Neural progenitor cell (in vitro differentiated cells): ENCODE data around the gene NOSTRIN. TPM values are rescaled to one million over a fixed set of nuclear protein-coding genes. Genes with fewer than 3 reads are reported as not detected.
A peak's percentile ranks its signal among the peaks of the same experiment; 100 is the strongest.

Experiments
- DNase-seq: peaks from one replicate; pipeline ENCODE4 v3.0.0-alpha.2; 2016; ENCODE audit warnings: low spot score
- H2AFZ ChIP-seq: fragments of 200-600 bp; sonication (generic); replicated peaks from 2 replicates; pipeline ENCODE4 v1.6.1; 2016; ENCODE audit warnings: antibody characterized with exemption
- H3F3A ChIP-seq: fragments of 200-600 bp; sonication (generic); 2 replicates; pipeline ENCODE4 v1.6.1; 2016; ENCODE audit warnings: antibody characterized with exemption, low read depth
- H3K27ac ChIP-seq: fragments of 200-600 bp; sonication (generic); 2 replicates; pipeline ENCODE4 v1.5.1; 2016; ENCODE audit warnings: mild to moderate bottlenecking
- H3K27me3 ChIP-seq: fragments of 200-600 bp; sonication (generic); 2 replicates; pipeline ENCODE4 v1.6.1; 2016; ENCODE audit warnings: mild to moderate bottlenecking, moderate library complexity
- H3K36me3 ChIP-seq: fragments of 200-600 bp; sonication (generic); 2 replicates; pipeline ENCODE4 v1.5.1; 2016
- H3K4me1 ChIP-seq: fragments of 200-600 bp; sonication (generic); 2 replicates; pipeline ENCODE4 v1.6.1; 2016; ENCODE audit warnings: mixed run types
- H3K4me2 ChIP-seq: fragments of 200-600 bp; sonication (generic); 2 replicates; pipeline ENCODE4 v1.6.1; 2016
- H3K4me3 ChIP-seq: fragments of 200-600 bp; sonication (generic); 2 replicates; pipeline ENCODE4 v1.5.1; 2016
- H3K79me2 ChIP-seq: fragments of 200-600 bp; sonication (generic); 2 replicates; pipeline ENCODE4 v1.6.1; 2016; ENCODE audit warnings: low read depth
- H3K9ac ChIP-seq: fragments of 200-600 bp; sonication (generic); 2 replicates; pipeline ENCODE4 v1.6.1; 2016
- H3K9me3 ChIP-seq: fragments of 200-600 bp; sonication (generic); 2 replicates; pipeline ENCODE4 v1.5.1; 2016; ENCODE audit warnings: low read depth
- H4K20me1 ChIP-seq: fragments of 200-600 bp; sonication (generic); 2 replicates; pipeline ENCODE4 v1.6.1; 2016; ENCODE audit warnings: low read depth
- H3K27ac Mint-ChIP-seq: 3 replicates; pipeline ENCODE4 v1.8.0; 2021; ENCODE audit warnings: mixed read lengths
- H3K27me3 Mint-ChIP-seq: 2 replicates; pipeline ENCODE4 v1.8.0; 2022; ENCODE audit warnings: low read depth, mild to moderate bottlenecking, inconsistent platforms, moderate library complexity, mixed read lengths; ENCODE audit not compliant: insufficient read depth
- H3K36me3 Mint-ChIP-seq: 3 replicates; pipeline ENCODE4 v1.8.0; 2021; ENCODE audit warnings: mixed read lengths
- H3K4me1 Mint-ChIP-seq: 3 replicates; pipeline ENCODE4 v1.8.0; 2021; ENCODE audit warnings: mixed read lengths
- H3K4me3 Mint-ChIP-seq: 3 replicates; pipeline ENCODE4 v1.8.0; 2021; ENCODE audit warnings: mild to moderate bottlenecking, moderate library complexity, mixed read lengths
- H3K9me3 Mint-ChIP-seq: 3 replicates; pipeline ENCODE4 v1.8.0; 2020; ENCODE audit warnings: mixed read lengths
- CTCF ChIP-seq: fragments of 200-600 bp; sonication (generic); IDR thresholded peaks from 2 replicates; pipeline ENCODE4 v1.5.1; 2017; ENCODE audit warnings: antibody characterized with exemption, mild to moderate bottlenecking
- EZH2 ChIP-seq: fragments of 200-600 bp; sonication (generic); IDR thresholded peaks from 2 replicates; pipeline ENCODE4 v1.6.1; 2017; ENCODE audit warnings: antibody characterized with exemption, mild to moderate bottlenecking, moderate library complexity
- EZH2phosphoT487 ChIP-seq: fragments of 200-600 bp; sonication (generic); IDR thresholded peaks from 2 replicates; pipeline ENCODE4 v1.6.1; 2017; ENCODE audit warnings: antibody characterized with exemption
- total RNA-seq: library from RNA; depleted of rRNA; stranded (reverse); fragments of >200 nt; gene quantifications from 2 replicates; pipeline ENCODE4 v1.2.3, GENCODE V29; 2015; ENCODE audit warnings: low replicate concordance

NOSTRIN gene
- total RNA-seq, 1 donor from 2014 or later, result not detected

- Histone ChIP-seq H4K20me1 (no peaks in the 10 kb centered on the region), H3K27me3 (no peaks in the 10 kb centered on the region), H3K9ac (no peak overlapping the region), H3K4me3 (no peak overlapping the region), H3K27ac (no peak overlapping the region), H3K36me3 (no peaks in the 10 kb centered on the region), H3F3A (no peaks in the 10 kb centered on the region), H3K79me2 (no peaks in the 10 kb centered on the region), H2AFZ (no peak overlapping the region), H3K4me2 (no peak overlapping the region), H3K4me1 (peaks cover 29% of the 10 kb centered on the region), H3K9me3 (no peaks in the 10 kb centered on the region)
- no peaks in the 10 kb centered on the region for H3K9me3 Mint-ChIP-seq
- H3K36me3 Mint-ChIP-seq, result no peaks in the 10 kb centered on the region
- peaks cover 12% of the 10 kb centered on the region for H3K4me1 Mint-ChIP-seq
- TF ChIP-seq EZH2phosphoT487, result no peak
- TF ChIP-seq EZH2, result no peak
- no peak for TF ChIP-seq CTCF
- no peak overlapping the region for H3K27ac Mint-ChIP-seq
- no peak for DNase-seq
- no peak overlapping the region for H3K4me3 Mint-ChIP-seq
- H3K27me3 Mint-ChIP-seq, result no peaks in the 10 kb centered on the region
These were observed 3.2 kb downstream of the NOSTRIN start for GRCh38 chr2:168805615-168806014.

DNA sequence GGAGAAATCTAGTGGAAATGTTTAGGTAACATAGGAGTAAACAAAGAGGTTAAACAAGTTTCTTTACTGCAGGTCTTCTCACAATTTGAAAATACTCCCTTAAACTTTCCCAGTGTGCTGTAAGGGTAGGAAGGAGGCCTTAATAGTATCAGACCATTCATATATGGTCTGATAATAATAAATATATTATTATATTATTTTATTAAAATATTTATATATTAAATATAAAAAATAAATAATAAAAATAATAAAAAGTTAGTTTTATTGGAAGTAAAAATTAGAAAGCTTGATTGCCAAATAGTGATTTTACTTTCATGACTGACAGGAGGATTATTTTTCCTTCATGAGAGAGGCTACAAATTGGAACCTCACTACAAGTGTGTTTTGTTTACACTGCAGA is 7.1 kb downstream of the NOSTRIN start:
- Mint-ChIP-seq H3K9me3 (no peaks in the 10 kb centered on the region), H3K27me3 (no peaks in the 10 kb centered on the region), H3K36me3 (no peaks in the 10 kb centered on the region), H3K4me3 (no peak overlapping the region), H3K4me1 (peaks cover 34% of the 10 kb centered on the region), H3K27ac (no peak overlapping the region)
- no peak for DNase-seq
- Histone ChIP-seq H2AFZ (no peak overlapping the region), H3K36me3 (no peaks in the 10 kb centered on the region), H3K79me2 (no peaks in the 10 kb centered on the region), H3K27ac (no peak overlapping the region), H3K9ac (no peak overlapping the region), H3K4me3 (no peak overlapping the region), H3F3A (no peaks in the 10 kb centered on the region), H3K27me3 (no peaks in the 10 kb centered on the region), H3K4me2 (no peak overlapping the region), H3K9me3 (no peaks in the 10 kb centered on the region), H3K4me1 (peaks cover 22% of the 10 kb centered on the region), H4K20me1 (no peaks in the 10 kb centered on the region)
- TF ChIP-seq EZH2phosphoT487 (no peak), CTCF (no peak), EZH2 (no peak)

GRCh38 chr2:168810235-168810634 is 7.8 kb downstream of the NOSTRIN start:
- Histone ChIP-seq H3K27me3 (no peaks in the 10 kb centered on the region), H3K79me2 (no peaks in the 10 kb centered on the region), H3K4me1 (peaks cover 25% of the 10 kb centered on the region), H4K20me1 (no peaks in the 10 kb centered on the region), H3K36me3 (no peaks in the 10 kb centered on the region), H3F3A (no peaks in the 10 kb centered on the region), H2AFZ (peak overlapping the region; percentile 77), H3K9ac (no peak overlapping the region), H3K4me2 (no peak overlapping the region), H3K4me3 (no peak overlapping the region), H3K27ac (no peak overlapping the region), H3K9me3 (no peaks in the 10 kb centered on the region)
- H3K4me1 Mint-ChIP-seq, result peaks cover 39% of the 10 kb centered on the region
- H3K4me3 Mint-ChIP-seq, result no peak overlapping the region
- no peak overlapping the region for H3K27ac Mint-ChIP-seq
- no peaks in the 10 kb centered on the region for H3K27me3 Mint-ChIP-seq
- TF ChIP-seq CTCF (no peak), EZH2 (no peak), EZH2phosphoT487 (no peak)
- no peaks in the 10 kb centered on the region for H3K36me3 Mint-ChIP-seq
- no peaks in the 10 kb centered on the region for H3K9me3 Mint-ChIP-seq
- DNase-seq, result no peak
